A172 (cell line): ENCODE measurements around the gene EYS. TPM values are rescaled to one million over a fixed set of nuclear protein-coding genes. Genes with fewer than 3 reads are reported as not detected.
"Not testable (repeated sequence)": the region's sequence is repeated elsewhere in the genome, so short reads cannot be mapped to it uniquely, and the experiment has no call there.

Source experiments
- DNase-seq: peaks from one replicate; pipeline ENCODE4 v3.0.0-alpha.2; 2015; ENCODE audit warnings: low spot score
- total RNA-seq: library from RNA; depleted of rRNA; stranded (reverse); fragments of >200 nt; shearing (Covaris generic); gene quantifications from 2 replicates; pipeline ENCODE4 v1.2.3, GENCODE V29; 2014

EYS gene
- total RNA-seq, 1 experiment from 2014 or later, result 0.24 TPM

- no peak for DNase-seq
Observed at GRCh38 chr6:64301307-64302236, 1405.5 kb downstream of the EYS start.

GRCh38 chr6:64299176-64299575 is 1407.8 kb downstream of the EYS start:
- DNase-seq, result no peak

GRCh38 chr6:64294034-64294433 is 1413.0 kb downstream of the EYS start:
- no peak for DNase-seq

- DNase-seq, result no peak
Observed at GRCh38 chr6:64293298-64293697, 1413.7 kb downstream of the EYS start.

- DNase-seq, result no peak
Observed at GRCh38 chr6:64290867-64291266, 1416.2 kb downstream of the EYS start.

- DNase-seq, result no peak
Observed at GRCh38 chr6:64289931-64290330, 1417.1 kb downstream of the EYS start.

- no peak for DNase-seq
Observed at GRCh38 chr6:64288351-64288750, 1418.7 kb downstream of the EYS start.

- no peak for DNase-seq
Observed at GRCh38 chr6:64281167-64281566, 1425.9 kb downstream of the EYS start.

GRCh38 chr6:64280569-64280968 is 1426.5 kb downstream of the EYS start:
- DNase-seq, result peak; percentile 15

GRCh38 chr6:64270083-64270482 is 1436.9 kb downstream of the EYS start:
- no peak for DNase-seq

GRCh38 chr6:64266351-64266821 is 1440.6 kb downstream of the EYS start:
- DNase-seq, result peak; percentile 2

- no peak for DNase-seq
Observed at GRCh38 chr6:64263778-64264177, 1443.2 kb downstream of the EYS start.

GRCh38 chr6:64259372-64259771 is 1447.7 kb downstream of the EYS start:
- DNase-seq, result no peak

GRCh38 chr6:64258752-64259151 is 1448.3 kb downstream of the EYS start:
- DNase-seq, result no peak

- no peak for DNase-seq
Observed at GRCh38 chr6:64258302-64258701, 1448.7 kb downstream of the EYS start.

- DNase-seq, result no peak
Observed at GRCh38 chr6:64257586-64257985, 1449.4 kb downstream of the EYS start.

GRCh38 chr6:64256483-64256882 is 1450.5 kb downstream of the EYS start:
- no peak for DNase-seq

GRCh38 chr6:64255000-64255399 is 1452.0 kb downstream of the EYS start:
- no peak for DNase-seq

GRCh38 chr6:64254558-64254957 is 1452.5 kb downstream of the EYS start:
- no peak for DNase-seq

- no peak for DNase-seq
Observed at GRCh38 chr6:64252256-64252655, 1454.8 kb downstream of the EYS start.

- no peak for DNase-seq
Observed at GRCh38 chr6:64250126-64250525, 1456.9 kb downstream of the EYS start.

- no peak for DNase-seq
Observed at GRCh38 chr6:64249115-64249514, 1457.9 kb downstream of the EYS start.

- no peak for DNase-seq
Observed at GRCh38 chr6:64243618-64244017, 1463.4 kb downstream of the EYS start.

- DNase-seq, result not testable (repeated sequence)
Observed at GRCh38 chr6:64238908-64239307, 1468.1 kb downstream of the EYS start.
